Colonic mucosa (tissue), 4 donors: Measurements from ENCODE around the gene DNAH6. TPM values are rescaled to one million over a fixed set of nuclear protein-coding genes. Genes with fewer than 3 reads are reported as not detected.

ENCODE experiments used
- DNase-seq: peaks from one replicate; pipeline ENCODE4 v3.0.0-alpha.2; 2020
- H3K27ac ChIP-seq: fragments of 200-600 bp; one replicate; pipeline ENCODE4 v1.8.0; 2021
- H3K27me3 ChIP-seq: fragments of 200-600 bp; one replicate; pipeline ENCODE4 v1.8.0; 2021
- H3K36me3 ChIP-seq: fragments of 200-600 bp; one replicate; pipeline ENCODE4 v1.8.0; 2021
- H3K4me1 ChIP-seq: fragments of 200-600 bp; one replicate; pipeline ENCODE4 v1.8.0; 2021; ENCODE audit warnings: mild to moderate bottlenecking
- H3K4me3 ChIP-seq: fragments of 200-600 bp; one replicate; pipeline ENCODE4 v1.8.0; 2021
- H3K9ac ChIP-seq, 2 donors: one replicate each; pipeline ENCODE4 v1.7.0; 2013; ENCODE audit warnings: control low read depth in 2 of 2, low read depth in 2 of 2, low read length in 2 of 2
- H3K9me3 ChIP-seq: fragments of 200-600 bp; one replicate; pipeline ENCODE4 v1.8.0; 2021
- CTCF ChIP-seq: fragments of 200-600 bp; IDR thresholded peaks from one replicate; pipeline ENCODE4 v1.8.0; 2022; ENCODE audit warnings: antibody characterized with exemption, mild to moderate bottlenecking
- intact Hi-C: fragments of 100-400 bp; cut with DNase I; formaldehyde crosslinking; loops from one replicate; pipeline ENCODE4 v1.14.1; 2022
- total RNA-seq, 2 donors: library from RNA; stranded (reverse); fragmentation: NEBNext Ultra II Directional in 1 of 2; extraction: Animal tissue kit (Norgen Biotek cat#: 25700) in 1 of 2; gene quantifications; one replicate each; pipeline ENCODE4 v1.2.1, GENCODE V29; 2021
- donor health status: healthy.
- donor health status: DM: no; HTN: no; CAD: no.
- donor health status: DM: no; HTN: no; CAD: no.

Gene DNAH6
- total RNA-seq, 2 donors from 2014 or later, result 1.2 to 1.8 TPM

GRCh38 chr2:84838434-84839145 is 322.3 kb downstream of the DNAH6 start:
- no peaks in the 10 kb centered on the region for H3K27me3 ChIP-seq
- H3K27ac ChIP-seq, result no peak overlapping the region
- H3K9me3 ChIP-seq, result no peaks in the 10 kb centered on the region
- H3K4me1 ChIP-seq, result no peaks in the 10 kb centered on the region
- no peak for DNase-seq
- TF ChIP-seq CTCF, result no peak
- no peak overlapping the region for H3K9ac ChIP-seq
- intact Hi-C loops, result no loop called here
- no peak overlapping the region for H3K4me3 ChIP-seq
- H3K36me3 ChIP-seq, result no peaks in the 10 kb centered on the region

- Histone ChIP-seq H3K27ac (no peak overlapping the region), H3K9ac (no peak overlapping the region), H3K9me3 (no peaks in the 10 kb centered on the region), H3K4me3 (no peak overlapping the region), H3K4me1 (no peaks in the 10 kb centered on the region), H3K36me3 (no peaks in the 10 kb centered on the region), H3K27me3 (no peaks in the 10 kb centered on the region)
- no peak for TF ChIP-seq CTCF
- intact Hi-C loops, result no loop called here
- DNase-seq, result no peak
These were observed 323.6 kb downstream of the DNAH6 start for GRCh38 chr2:84839851-84840250.

GRCh38 chr2:84840306-84840705 is 324.0 kb downstream of the DNAH6 start:
- H3K27ac ChIP-seq, result no peak overlapping the region
- DNase-seq, result no peak
- no peaks in the 10 kb centered on the region for H3K4me1 ChIP-seq
- no peaks in the 10 kb centered on the region for H3K9me3 ChIP-seq
- H3K27me3 ChIP-seq, result no peaks in the 10 kb centered on the region
- intact Hi-C loops, result no loop called here
- TF ChIP-seq CTCF, result no peak
- no peaks in the 10 kb centered on the region for H3K36me3 ChIP-seq
- H3K9ac ChIP-seq, result no peak overlapping the region
- no peak overlapping the region for H3K4me3 ChIP-seq

- H3K9ac ChIP-seq, result no peak overlapping the region
- no peak for DNase-seq
- intact Hi-C loops, result no loop called here
- no peaks in the 10 kb centered on the region for H3K9me3 ChIP-seq
- H3K27me3 ChIP-seq, result no peaks in the 10 kb centered on the region
- H3K4me1 ChIP-seq, result peaks cover 2% of the 10 kb centered on the region
- TF ChIP-seq CTCF, result no peak
- H3K4me3 ChIP-seq, result no peak overlapping the region
- no peak overlapping the region for H3K27ac ChIP-seq
- no peaks in the 10 kb centered on the region for H3K36me3 ChIP-seq
These were observed 325.3 kb downstream of the DNAH6 start for GRCh38 chr2:84841577-84841976.

DNA sequence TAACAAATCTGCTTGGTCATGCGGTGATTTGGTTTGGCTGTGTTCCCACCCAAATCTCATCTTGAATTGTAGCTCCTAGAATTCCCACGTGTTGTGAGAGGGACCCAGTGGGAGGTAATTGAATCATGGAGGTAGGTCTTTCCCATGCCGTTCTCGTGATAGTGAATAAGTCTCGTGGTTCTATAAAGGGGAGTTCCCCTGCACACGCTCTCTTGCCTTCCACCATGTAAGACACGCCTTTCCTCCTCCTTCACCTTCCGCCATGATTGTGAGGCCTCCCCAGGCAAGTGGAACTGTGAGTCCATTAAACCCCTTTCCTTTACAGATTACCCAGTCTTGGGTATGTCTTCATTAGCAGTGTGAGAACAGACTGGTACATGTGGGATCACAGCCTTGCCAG is 327.8 kb downstream of the DNAH6 start:
- intact Hi-C loops, result no loop called here

More for the DNA sequence above, 327.8 kb downstream of the DNAH6 start:
- Histone ChIP-seq H3K27me3 (no peaks in the 10 kb centered on the region), H3K36me3 (no peaks in the 10 kb centered on the region), H3K9me3 (no peaks in the 10 kb centered on the region), H3K4me3 (no peak overlapping the region), H3K9ac (no peak overlapping the region), H3K27ac (no peak overlapping the region), H3K4me1 (peaks cover 11% of the 10 kb centered on the region)
- no peak for DNase-seq
- no peak for TF ChIP-seq CTCF
